ENCODE results near the gene ZNF385B.

ZNF385B gene

GRCh38 chr2:179429597-179429996, 431.8 kb downstream of the ZNF385B start:
- no peak for DNase-seq

- DNase-seq: no peak
These were observed 432.3 kb downstream of the ZNF385B start for GRCh38 chr2:179429060-179429471.

GRCh38 chr2:179428649-179429048, 432.8 kb downstream of the ZNF385B start:
- no peak for DNase-seq

GRCh38 chr2:179427065-179427464, 434.3 kb downstream of the ZNF385B start:
- no peak for DNase-seq

- DNase-seq: no peak
These were observed 436.8 kb downstream of the ZNF385B start for GRCh38 chr2:179424571-179424970.

- DNase-seq: peak; percentile 70
These were observed 439.3 kb downstream of the ZNF385B start for GRCh38 chr2:179422037-179422643.

- DNase-seq: no peak
These were observed 443.9 kb downstream of the ZNF385B start for GRCh38 chr2:179417436-179417949.

- DNase-seq: no peak
These were observed 449.3 kb downstream of the ZNF385B start for GRCh38 chr2:179412112-179412511.

GRCh38 chr2:179410552-179411356, 450.7 kb downstream of the ZNF385B start:
- peak; percentile 40 for DNase-seq

- no peak for DNase-seq
These were observed 457.8 kb downstream of the ZNF385B start for GRCh38 chr2:179403624-179404023.

GRCh38 chr2:179393481-179393880, 467.9 kb downstream of the ZNF385B start:
- DNase-seq: no peak
